IPS-18a (cell line): ENCODE measurements around the gene BBS5.
"Not testable (repeated sequence)": the region's sequence is repeated elsewhere in the genome, so short reads cannot be mapped to it uniquely, and the experiment has no call there.

Source experiments
- H3K27ac ChIP-seq: one replicate; pipeline ENCODE4 v1.5.1; 2013; ENCODE audit warnings: low read length
- H3K27me3 ChIP-seq: one replicate; pipeline ENCODE4 v1.6.1; 2013; ENCODE audit warnings: mild to moderate bottlenecking, low read length; ENCODE audit not compliant: control insufficient read depth, insufficient read depth
- H3K36me3 ChIP-seq: one replicate; pipeline ENCODE4 v1.6.1; 2013; ENCODE audit warnings: low read depth, low read length; ENCODE audit not compliant: control insufficient read depth
- H3K4me1 ChIP-seq: one replicate; pipeline ENCODE4 v1.6.1; 2013; ENCODE audit warnings: low read depth, low read length; ENCODE audit not compliant: control insufficient read depth
- H3K4me3 ChIP-seq: one replicate; pipeline ENCODE4 v1.5.1; 2013; ENCODE audit warnings: low read length
- H3K9ac ChIP-seq: one replicate; pipeline ENCODE4 v1.6.1; 2013; ENCODE audit warnings: mild to moderate bottlenecking, low read length, moderate library complexity
- H3K9me3 ChIP-seq: one replicate; pipeline ENCODE4 v1.6.1; 2013; ENCODE audit warnings: low read depth, low read length; ENCODE audit not compliant: control insufficient read depth

BBS5 gene

DNA sequence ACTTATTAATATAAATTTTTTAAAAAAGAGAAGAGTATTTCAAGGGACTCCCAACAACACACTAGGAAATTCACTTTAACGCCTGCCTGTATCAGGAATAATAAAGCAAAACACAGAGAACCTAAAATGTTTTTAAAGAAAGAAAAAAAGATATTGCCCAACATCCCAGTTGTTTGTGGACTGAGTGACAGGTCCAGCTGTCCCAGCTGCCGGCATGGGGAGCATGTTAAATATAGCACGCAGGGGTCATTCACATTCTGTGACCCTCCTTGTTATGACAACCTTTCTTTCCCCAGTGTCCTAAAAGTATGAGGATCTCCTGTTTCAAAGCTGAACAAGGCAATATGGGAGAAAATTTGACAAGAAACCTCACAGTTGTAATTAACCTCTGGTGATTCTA lies 34.6 kb downstream of the BBS5 start:
- H3K27ac ChIP-seq: no peak overlapping the region
- H3K4me1 ChIP-seq: peaks cover 9% of the 10 kb centered on the region
- H3K36me3 ChIP-seq: no peaks in the 10 kb centered on the region
- H3K4me3 ChIP-seq: no peak overlapping the region
- no peak overlapping the region for H3K9ac ChIP-seq
- no peaks in the 10 kb centered on the region for H3K9me3 ChIP-seq
- no peaks in the 10 kb centered on the region for H3K27me3 ChIP-seq

DNA sequence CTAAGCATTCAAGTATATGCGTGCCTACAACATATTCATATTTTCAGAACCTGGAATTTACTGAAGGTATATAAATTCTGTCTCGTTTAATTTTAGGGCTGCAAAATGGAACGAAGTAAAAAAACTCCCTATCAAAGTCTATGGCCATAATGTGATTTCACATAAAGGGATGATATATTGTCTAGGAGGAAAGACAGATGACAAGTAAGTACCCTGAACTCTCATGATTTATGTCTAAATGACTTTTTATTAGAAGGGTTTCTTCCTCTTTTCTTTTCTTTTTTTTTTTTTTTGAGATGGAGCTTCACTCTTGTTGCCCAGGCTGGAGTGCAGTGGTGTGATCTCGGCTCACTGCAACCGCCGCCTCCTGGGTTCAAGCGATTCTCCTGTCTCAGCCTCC lies 35.5 kb downstream of the BBS5 start:
- not testable (repeated sequence) for H3K9ac ChIP-seq, H3K27ac ChIP-seq, H3K4me1 ChIP-seq, H3K27me3 ChIP-seq, H3K36me3 ChIP-seq, H3K4me3 ChIP-seq, H3K9me3 ChIP-seq

DNA sequence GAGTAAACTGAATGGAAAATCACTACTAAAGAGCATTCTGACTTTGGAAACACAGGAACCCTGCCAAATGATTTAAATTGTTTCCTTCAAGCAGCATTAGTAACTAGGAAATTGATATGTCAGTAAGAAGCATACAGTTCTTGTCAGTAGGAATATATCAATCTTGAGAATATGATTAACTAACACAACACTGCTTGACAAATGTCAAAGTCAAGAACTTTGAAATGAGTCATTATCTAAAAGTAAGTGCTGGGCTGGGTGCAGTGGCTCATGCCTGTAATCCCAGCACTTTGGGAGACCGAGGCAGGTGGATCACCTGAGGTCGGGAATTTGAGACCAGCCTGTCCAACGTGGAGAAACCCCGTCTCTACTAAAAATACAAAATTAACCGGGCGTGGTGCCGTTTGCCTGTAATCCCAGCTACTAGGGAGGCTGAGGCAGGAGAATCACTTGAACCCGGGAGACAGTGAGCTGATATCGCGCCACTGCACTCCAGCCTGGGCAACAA lies 37.2 kb downstream of the BBS5 start:
- not testable (repeated sequence) for H3K36me3 ChIP-seq, H3K27me3 ChIP-seq, H3K4me3 ChIP-seq, H3K9ac ChIP-seq, H3K27ac ChIP-seq, H3K4me1 ChIP-seq, H3K9me3 ChIP-seq

DNA sequence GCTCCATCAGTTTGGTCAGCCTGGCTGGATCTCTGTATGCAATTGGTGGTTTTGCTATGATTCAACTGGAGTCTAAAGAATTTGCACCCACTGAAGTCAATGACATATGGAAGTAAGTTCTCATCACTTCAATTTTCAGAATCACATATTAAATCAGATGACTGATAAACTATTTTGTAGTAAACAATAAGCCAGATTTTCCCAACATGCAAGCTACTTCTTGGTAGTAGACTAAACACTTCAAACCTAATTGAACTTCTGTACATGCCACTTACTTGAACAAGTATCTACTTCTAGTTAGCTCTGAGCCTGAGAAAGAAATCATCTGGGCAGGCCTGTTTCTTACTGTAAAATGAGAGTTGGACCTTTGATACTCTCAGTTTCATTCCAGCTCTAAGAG lies 41.6 kb downstream of the BBS5 start:
- H3K4me3 ChIP-seq: no peak overlapping the region
- no peaks in the 10 kb centered on the region for H3K9me3 ChIP-seq
- H3K4me1 ChIP-seq: no peaks in the 10 kb centered on the region
- no peak overlapping the region for H3K9ac ChIP-seq
- H3K27me3 ChIP-seq: no peaks in the 10 kb centered on the region
- H3K27ac ChIP-seq: no peak overlapping the region
- no peaks in the 10 kb centered on the region for H3K36me3 ChIP-seq

DNA sequence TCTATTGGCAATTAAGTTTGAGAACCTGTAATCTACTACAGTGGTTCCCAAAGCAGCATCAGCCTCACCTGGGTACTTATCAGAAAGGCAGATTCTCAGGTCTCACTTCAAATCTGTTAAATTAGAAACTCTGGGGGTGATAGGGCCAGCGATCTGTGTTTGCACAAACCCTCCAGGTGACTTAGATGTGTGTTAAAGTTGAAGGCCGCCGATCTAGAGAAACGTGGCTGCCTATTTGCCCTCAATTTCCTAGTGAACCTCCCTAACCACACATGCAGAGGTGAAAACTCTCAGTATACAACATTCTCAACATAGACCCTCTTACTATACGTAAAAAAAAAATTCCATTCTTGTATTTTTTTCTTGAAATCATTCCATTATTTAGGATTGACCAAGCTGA lies 44.4 kb downstream of the BBS5 start:
- no peak overlapping the region for H3K9ac ChIP-seq

DNA sequence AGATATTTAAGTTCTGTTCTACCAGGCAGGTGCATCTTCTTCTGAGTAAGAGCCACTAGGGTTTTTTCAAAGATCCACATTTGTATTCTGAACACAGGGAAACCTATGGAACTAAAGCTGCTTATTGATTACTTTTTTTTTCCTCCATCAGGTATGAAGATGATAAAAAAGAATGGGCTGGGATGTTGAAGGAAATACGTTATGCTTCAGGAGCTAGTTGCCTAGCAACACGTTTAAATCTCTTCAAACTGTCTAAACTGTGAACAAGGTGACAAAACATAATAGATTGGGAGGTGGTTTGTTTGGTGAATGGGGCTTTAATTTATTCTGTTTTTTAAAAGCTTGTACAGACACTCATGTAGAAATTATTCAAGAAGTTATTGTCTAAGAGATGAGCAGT lies 46.1 kb downstream of the BBS5 start:
- Histone ChIP-seq H3K27me3 (no peaks in the 10 kb centered on the region), H3K9me3 (no peaks in the 10 kb centered on the region), H3K9ac (no peak overlapping the region), H3K27ac (no peak overlapping the region), H3K36me3 (peaks cover 1% of the 10 kb centered on the region), H3K4me3 (no peak overlapping the region), H3K4me1 (no peaks in the 10 kb centered on the region)

More for the DNA sequence above, 44.4 kb downstream of the BBS5 start:
- no peaks in the 10 kb centered on the region for H3K4me1 ChIP-seq
- no peaks in the 10 kb centered on the region for H3K9me3 ChIP-seq
- H3K4me3 ChIP-seq: no peak overlapping the region
- H3K27me3 ChIP-seq: no peaks in the 10 kb centered on the region
- H3K27ac ChIP-seq: no peak overlapping the region
- no peaks in the 10 kb centered on the region for H3K36me3 ChIP-seq

DNA sequence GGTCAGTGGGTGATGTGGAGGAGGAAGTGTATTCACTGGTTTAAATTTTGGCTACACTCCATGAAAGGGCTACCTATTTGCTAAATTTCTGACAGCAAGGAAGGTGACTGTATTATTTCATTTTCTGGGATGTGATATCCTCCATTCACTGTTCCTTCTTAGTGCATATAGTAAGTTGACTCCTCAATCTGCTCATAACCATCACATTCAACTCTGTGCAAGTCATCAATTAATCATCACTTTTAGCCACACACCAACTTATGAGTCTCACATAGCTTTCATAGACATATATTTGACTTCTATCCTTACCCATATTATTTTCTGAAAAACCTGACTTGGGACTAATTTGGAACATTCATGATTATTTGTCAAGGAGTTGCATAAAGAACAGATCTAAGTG lies 47.2 kb downstream of the BBS5 start:
- H3K4me3 ChIP-seq: no peak overlapping the region
- H3K9ac ChIP-seq: no peak overlapping the region
- no peaks in the 10 kb centered on the region for H3K27me3 ChIP-seq
- peaks cover 8% of the 10 kb centered on the region for H3K36me3 ChIP-seq
- H3K9me3 ChIP-seq: no peaks in the 10 kb centered on the region
- H3K27ac ChIP-seq: no peak overlapping the region
- no peaks in the 10 kb centered on the region for H3K4me1 ChIP-seq

DNA sequence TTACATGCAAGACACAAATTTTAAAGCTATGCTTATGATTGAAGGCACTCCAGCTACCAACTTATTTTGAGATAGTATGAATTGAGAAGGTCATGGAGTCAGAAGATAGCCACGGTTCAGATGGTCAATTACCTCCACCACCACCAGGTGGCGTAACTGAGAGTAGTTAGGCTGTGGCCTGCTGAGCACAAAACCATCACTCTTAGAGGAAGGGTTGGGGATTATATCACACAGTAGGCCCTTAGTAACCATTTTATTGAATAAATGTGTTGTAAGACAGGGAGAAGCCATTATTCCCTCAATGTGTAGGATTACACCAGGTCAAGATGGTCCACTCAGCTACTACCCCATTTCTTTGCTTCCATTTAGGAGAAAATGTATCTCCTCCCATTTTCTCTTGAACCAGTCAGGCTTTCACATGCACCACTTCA lies 49.0 kb downstream of the BBS5 start:
- Histone ChIP-seq H3K4me3 (no peak overlapping the region), H3K9me3 (no peaks in the 10 kb centered on the region), H3K27me3 (no peaks in the 10 kb centered on the region), H3K36me3 (peaks cover 8% of the 10 kb centered on the region), H3K9ac (no peak overlapping the region), H3K27ac (no peak overlapping the region), H3K4me1 (no peaks in the 10 kb centered on the region)

DNA sequence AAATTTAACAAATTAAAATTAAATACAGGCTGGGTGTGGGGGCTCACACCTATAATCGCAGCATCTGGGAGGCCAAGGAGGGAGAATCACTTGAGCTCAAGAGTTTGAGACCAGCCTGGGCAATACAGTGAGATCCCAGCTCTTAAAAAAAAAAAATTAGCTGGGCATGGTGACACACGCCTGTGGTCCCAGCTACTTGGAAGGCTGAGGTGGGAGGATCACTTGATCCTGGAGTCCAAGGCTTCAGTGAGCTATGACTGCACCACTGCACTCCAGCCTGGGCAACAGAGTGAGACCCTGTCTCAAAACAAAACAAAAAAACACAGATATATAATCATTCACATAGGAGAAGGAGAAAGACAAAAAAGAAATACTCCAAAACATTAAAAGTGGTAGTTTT lies 60.2 kb downstream of the BBS5 start:
- H3K4me1 ChIP-seq, H3K27me3 ChIP-seq, H3K4me3 ChIP-seq, H3K27ac ChIP-seq, H3K9ac ChIP-seq, H3K9me3 ChIP-seq: not testable (repeated sequence)
- peaks cover 14% of the 10 kb centered on the region for H3K36me3 ChIP-seq

DNA sequence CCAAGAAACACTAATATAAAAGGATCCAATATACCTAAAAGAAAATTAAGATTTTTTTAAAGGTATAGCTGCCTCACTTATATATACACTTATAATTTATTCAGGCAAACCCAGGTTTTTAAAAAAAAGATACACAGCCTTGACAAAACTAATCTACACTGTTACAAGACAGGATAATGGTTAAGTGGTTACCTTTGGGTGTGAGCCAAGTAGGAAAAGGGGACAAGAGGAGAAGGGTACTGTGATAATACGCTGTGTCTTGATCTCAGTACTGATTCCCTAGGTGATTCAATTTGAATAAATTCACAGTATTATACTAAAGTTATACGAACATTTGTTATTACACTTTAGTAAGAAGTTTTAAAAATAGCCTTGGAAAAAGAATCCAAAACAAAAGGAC lies 60.9 kb downstream of the BBS5 start:
- Histone ChIP-seq H3K9me3 (no peaks in the 10 kb centered on the region), H3K36me3 (peaks cover 14% of the 10 kb centered on the region), H3K27me3 (no peaks in the 10 kb centered on the region), H3K27ac (no peak overlapping the region), H3K4me3 (no peak overlapping the region), H3K4me1 (no peaks in the 10 kb centered on the region), H3K9ac (no peak overlapping the region)

DNA sequence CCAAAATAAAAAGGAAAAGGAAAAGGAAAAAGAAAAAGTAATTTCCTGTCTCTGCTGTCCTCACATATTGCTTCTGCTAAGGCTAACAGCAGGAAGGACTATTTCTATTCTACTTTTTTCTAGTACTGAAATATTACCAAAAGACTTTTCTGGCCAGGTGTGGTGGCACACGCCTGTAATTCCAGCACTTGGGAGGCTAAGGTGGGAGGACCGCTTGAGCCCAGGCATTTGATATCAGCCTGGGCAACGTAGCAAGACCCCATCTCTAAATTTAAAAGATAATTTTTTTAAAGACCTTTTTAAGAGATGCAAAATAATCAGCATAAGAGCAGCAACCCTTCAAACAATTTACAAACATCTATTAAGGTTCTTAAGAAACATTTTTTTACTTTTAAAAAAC lies 63.1 kb downstream of the BBS5 start:
- Histone ChIP-seq H3K9ac (no peak overlapping the region), H3K36me3 (peaks cover 21% of the 10 kb centered on the region), H3K4me3 (no peak overlapping the region), H3K27me3 (no peaks in the 10 kb centered on the region), H3K9me3 (no peaks in the 10 kb centered on the region), H3K4me1 (no peaks in the 10 kb centered on the region), H3K27ac (no peak overlapping the region)

DNA sequence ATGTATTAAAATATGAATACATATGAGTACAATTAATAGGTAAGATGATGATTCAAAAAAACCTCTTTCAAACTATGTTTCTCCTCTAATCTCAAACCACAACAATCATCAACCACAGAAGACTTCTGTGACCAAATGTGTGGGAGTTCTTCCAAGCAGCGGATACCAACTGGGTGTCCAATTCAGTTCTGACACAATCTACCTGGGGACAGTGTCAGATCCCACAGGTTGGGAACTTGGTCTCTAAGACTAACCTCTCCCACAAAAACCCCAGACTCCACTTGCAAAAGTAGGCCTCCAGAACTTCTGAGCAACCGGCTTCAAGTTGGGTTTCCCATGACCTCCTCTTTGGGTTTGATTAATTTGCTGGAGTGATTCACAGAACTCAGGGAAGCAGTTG lies 67.5 kb downstream of the BBS5 start:
- Histone ChIP-seq H3K27me3 (no peaks in the 10 kb centered on the region), H3K4me1 (peaks cover 2% of the 10 kb centered on the region), H3K27ac (no peak overlapping the region), H3K9ac (no peak overlapping the region), H3K9me3 (no peaks in the 10 kb centered on the region), H3K36me3 (peaks cover 18% of the 10 kb centered on the region), H3K4me3 (no peak overlapping the region)
